MCF 10A (cell line): Measurements from ENCODE around the gene C1orf52. TPM values are rescaled to one million over a fixed set of nuclear protein-coding genes. Genes with fewer than 3 reads are reported as not detected.

Experiments used
- BruUV-seq: library from RNA; stranded (reverse); fragments of 400-500 nt; replicated peaks from 2 replicates; lab custom pipeline; 2021; lab: Mats Ljungman, UMichigan
- CTCF ChIA-PET: fragments of 300-600 bp; sonication (Branson Sonifier 250); formaldehyde crosslinking; extraction: SDS; loops from one replicate; lab custom pipeline; 2021; ENCODE audit warnings: antibody characterized with exemption, inconsistent platforms; lab: Yijun Ruan, JAX
- POLR2A ChIA-PET: fragments of 300-600, 350-650 bp; sonication (Branson Sonifier 250); formaldehyde crosslinking; extraction: SDS; loops from one replicate; lab custom pipeline; 2020; ENCODE audit warnings: antibody characterized with exemption, inconsistent platforms; lab: Yijun Ruan, JAX
- DNase-seq: peaks from one replicate; pipeline ENCODE4 v3.0.0-alpha.2; 2018; ENCODE audit not compliant: unreplicated experiment
- H3K27ac Mint-ChIP-seq: one replicate; pipeline ENCODE4 v1.8.0; 2022; ENCODE audit warnings: mild to moderate bottlenecking, low read depth, mixed read lengths; ENCODE audit not compliant: unreplicated experiment
- H3K27me3 Mint-ChIP-seq: one replicate; pipeline ENCODE4 v1.8.0; 2022; ENCODE audit warnings: mixed read lengths; ENCODE audit not compliant: insufficient read depth, unreplicated experiment
- H3K36me3 Mint-ChIP-seq: one replicate; pipeline ENCODE4 v1.8.0; 2022; ENCODE audit warnings: mild to moderate bottlenecking, moderate library complexity, mixed read lengths; ENCODE audit not compliant: insufficient read depth, unreplicated experiment
- H3K4me1 Mint-ChIP-seq: one replicate; pipeline ENCODE4 v1.8.0; 2022; ENCODE audit warnings: mixed read lengths; ENCODE audit not compliant: insufficient read depth, unreplicated experiment
- H3K4me3 Mint-ChIP-seq: one replicate; pipeline ENCODE4 v1.8.0; 2022; ENCODE audit warnings: mild to moderate bottlenecking, moderate library complexity, mixed read lengths; ENCODE audit not compliant: unreplicated experiment
- H3K9me3 Mint-ChIP-seq: one replicate; pipeline ENCODE4 v1.8.0; 2022; ENCODE audit warnings: mixed read lengths; ENCODE audit not compliant: unreplicated experiment
- CTCF ChIP-seq: fragments of 200-600 bp; IDR thresholded peaks from one replicate; pipeline ENCODE4 v1.8.0; 2022; ENCODE audit warnings: antibody characterized with exemption, mild to moderate bottlenecking; ENCODE audit not compliant: unreplicated experiment
- intact Hi-C: fragments of 100-400 bp; cut with micrococcal nuclease; formaldehyde crosslinking; loops from 2 replicates; pipeline ENCODE4 v1.14.1; 2022
- total RNA-seq: library from RNA; stranded (reverse); gene quantifications from 2 replicates; pipeline ENCODE4 v1.2.3, GENCODE V29; 2022

C1orf52 gene
- total RNA-seq, 1 experiment from 2014 or later: 31.7 TPM

GRCh38 chr1:85219853-85220610 is 39.4 kb downstream of the C1orf52 start:
- ChIA-PET CTCF (interaction anchor here (0.7 to 1.2 kb wide), 3 partner anchors 35 to 173 kb away, joined by 3 to 4 read pairs (median 3); no protein-coding TSS in a partner anchor), POLR2A (no interaction called here)
- intact Hi-C loops: no loop called here
- H3K4me1 Mint-ChIP-seq: no peaks in the 10 kb centered on the region
- H3K9me3 Mint-ChIP-seq: no peaks in the 10 kb centered on the region
- H3K4me3 Mint-ChIP-seq: no peak overlapping the region
- H3K27ac Mint-ChIP-seq: no peak overlapping the region
- no peak for TF ChIP-seq CTCF
- DNase-seq: no peak
- BruUV-seq: no TSS peak
- peaks cover 11% of the 10 kb centered on the region for H3K27me3 Mint-ChIP-seq
- no peaks in the 10 kb centered on the region for H3K36me3 Mint-ChIP-seq

GRCh38 chr1:85216697-85217096 is 42.8 kb downstream of the C1orf52 start:
- TF ChIP-seq CTCF: no peak
- ChIA-PET POLR2A (interaction anchor here (0.9 to 1.7 kb wide), 2 partner anchors 8 to 33 kb away, joined by 3 to 4 read pairs; no protein-coding TSS in a partner anchor), CTCF (interaction anchor here (1.0 to 1.9 kb wide), 2 partner anchors 38 to 43 kb away, joined by 5 read pairs; partner anchors contain the start of gene C1orf52)
- Mint-ChIP-seq H3K36me3 (no peaks in the 10 kb centered on the region), H3K27ac (no peak overlapping the region), H3K4me3 (no peak overlapping the region), H3K4me1 (no peaks in the 10 kb centered on the region), H3K27me3 (peaks cover 11% of the 10 kb centered on the region), H3K9me3 (no peaks in the 10 kb centered on the region)
- no TSS peak for BruUV-seq
- intact Hi-C loops: no loop called here
- DNase-seq: no peak

GRCh38 chr1:85214654-85215053 is 44.8 kb downstream of the C1orf52 start:
- H3K9me3 Mint-ChIP-seq: no peaks in the 10 kb centered on the region
- no peak overlapping the region for H3K27ac Mint-ChIP-seq
- intact Hi-C loops: no loop called here
- no peak overlapping the region for H3K4me3 Mint-ChIP-seq
- POLR2A ChIA-PET: interaction anchor here (0.7 kb wide), 1 partner anchor 13 kb away, joined by 3 read pairs; no protein-coding TSS in a partner anchor
- H3K27me3 Mint-ChIP-seq: peaks cover 11% of the 10 kb centered on the region
- no peaks in the 10 kb centered on the region for H3K36me3 Mint-ChIP-seq
- no peak for DNase-seq
- CTCF ChIA-PET: interaction anchor here (1.0 kb wide), 1 partner anchor 105 kb away, joined by 4 read pairs; no protein-coding TSS in a partner anchor
- H3K4me1 Mint-ChIP-seq: no peaks in the 10 kb centered on the region
- no peak for TF ChIP-seq CTCF
- no TSS peak for BruUV-seq

GRCh38 chr1:85208488-85208887 is 51.0 kb downstream of the C1orf52 start:
- ChIA-PET CTCF (no interaction called here), POLR2A (interaction anchor here (0.6 kb wide), 1 partner anchor 13 kb away, joined by 9 read pairs; no protein-coding TSS in a partner anchor)

More at GRCh38 chr1:85208488-85208887, 51.0 kb downstream of the C1orf52 start:
- peaks cover 8% of the 10 kb centered on the region for H3K4me1 Mint-ChIP-seq
- intact Hi-C loops: no loop called here
- no TSS peak for BruUV-seq
- H3K4me3 Mint-ChIP-seq: no peak overlapping the region
- H3K36me3 Mint-ChIP-seq: no peaks in the 10 kb centered on the region
- no peak for TF ChIP-seq CTCF
- H3K27me3 Mint-ChIP-seq: no peaks in the 10 kb centered on the region
- no peaks in the 10 kb centered on the region for H3K9me3 Mint-ChIP-seq
- DNase-seq: no peak
- H3K27ac Mint-ChIP-seq: peak overlapping the region; percentile 76
